Loucy (cell line): ENCODE data around the gene FARS2.

Experiments
- H2AFZ ChIP-seq: fragments of 200-600 bp; sonication (generic); 2 replicates; pipeline ENCODE4 v1.6.0; 2016; ENCODE audit warnings: antibody characterized with exemption, mild to moderate bottlenecking, low read length, moderate library complexity
- H3F3A ChIP-seq: fragments of 200-600 bp; 2 replicates; pipeline ENCODE4 v1.6.0; 2016; ENCODE audit warnings: antibody characterized with exemption, low read depth, mild to moderate bottlenecking
- H3K27me3 ChIP-seq: fragments of 200-600 bp; sonication (generic); 2 replicates; pipeline ENCODE4 v1.6.1; 2014; ENCODE audit warnings: low read length, mild to moderate bottlenecking; ENCODE audit not compliant: insufficient read depth, poor library complexity, severe bottlenecking
- H3K36me3 ChIP-seq: fragments of 200-600 bp; sonication (generic); 2 replicates; pipeline ENCODE4 v1.6.1; 2016; ENCODE audit warnings: low read length; ENCODE audit not compliant: insufficient read depth
- H3K4me1 ChIP-seq: fragments of 200-600 bp; sonication (generic); 2 replicates; pipeline ENCODE4 v1.5.1; 2014; ENCODE audit warnings: low read length, mild to moderate bottlenecking; ENCODE audit not compliant: insufficient read depth, poor library complexity, severe bottlenecking
- H3K4me2 ChIP-seq: fragments of 200-600 bp; sonication (generic); 2 replicates; pipeline ENCODE4 v1.6.0; 2014; ENCODE audit warnings: antibody characterized with exemption, low read length, low read depth, mild to moderate bottlenecking; ENCODE audit not compliant: poor library complexity, severe bottlenecking
- H3K4me3 ChIP-seq: fragments of 200-600 bp; sonication (generic); 2 replicates; pipeline ENCODE4 v1.5.1; 2014; ENCODE audit warnings: low read length, mild to moderate bottlenecking, mixed read lengths; ENCODE audit not compliant: poor library complexity, severe bottlenecking
- H3K79me2 ChIP-seq: fragments of 200-600 bp; sonication (generic); 2 replicates; pipeline ENCODE4 v1.6.1; 2014; ENCODE audit warnings: low read length; ENCODE audit not compliant: insufficient read depth
- H3K9ac ChIP-seq: fragments of 200-600 bp; sonication (generic); 2 replicates; pipeline ENCODE4 v1.6.0; 2014; ENCODE audit warnings: mild to moderate bottlenecking, low read depth, low read length, moderate library complexity; ENCODE audit not compliant: poor library complexity, severe bottlenecking
- H3K9me2 ChIP-seq: fragments of 200-600 bp; sonication (generic); replicated peaks from 2 replicates; pipeline ENCODE4 v1.6.1; 2016; ENCODE audit warnings: low read depth, low read length, mixed read lengths
- H3K9me3 ChIP-seq: fragments of 200-600 bp; sonication (generic); 2 replicates; pipeline ENCODE4 v1.6.1; 2014; ENCODE audit warnings: mild to moderate bottlenecking, antibody characterized with exemption, low read length, low read depth; ENCODE audit not compliant: insufficient read depth
- H4K20me1 ChIP-seq: fragments of 200-600 bp; sonication (generic); 2 replicates; pipeline ENCODE4 v1.6.0; 2014; ENCODE audit warnings: antibody characterized with exemption, low read length, mild to moderate bottlenecking; ENCODE audit not compliant: insufficient read depth, poor library complexity, severe bottlenecking
- CTCF ChIP-seq: fragments of 200-600 bp; sonication (generic); conservative IDR thresholded peaks from 2 replicates; pipeline ENCODE4 v1.5.1; 2014; ENCODE audit warnings: mild to moderate bottlenecking, antibody characterized with exemption, low read length
- EZH2phosphoT487 ChIP-seq: fragments of 200-600 bp; IDR thresholded peaks from 2 replicates; pipeline ENCODE4 v1.6.1; 2018; ENCODE audit warnings: antibody characterized with exemption, mild to moderate bottlenecking, moderate library complexity, borderline replicate concordance

FARS2 gene

DNA sequence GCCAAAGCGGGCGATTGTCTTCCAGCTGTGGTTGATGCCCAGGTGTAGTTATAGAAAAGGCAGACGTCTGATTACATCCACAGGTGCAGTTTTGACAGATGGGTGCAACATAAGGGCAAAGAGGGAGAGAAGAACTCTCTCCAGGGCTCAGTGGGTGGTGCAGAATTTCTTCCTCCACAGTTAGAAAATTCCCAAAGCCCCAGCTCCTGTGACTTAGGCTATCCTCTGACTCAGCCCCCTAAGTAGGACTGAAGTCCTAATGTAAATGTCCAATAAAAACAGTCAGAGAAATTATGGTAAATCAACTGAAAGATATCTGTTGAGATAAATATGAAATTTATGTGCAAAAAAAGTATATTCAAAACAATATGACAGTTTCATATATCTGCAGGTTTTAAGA lies 32.0 kb upstream of the FARS2 start:
- Histone ChIP-seq H3K4me1 (no peaks in the 10 kb centered on the region), H3K36me3 (no peaks in the 10 kb centered on the region), H4K20me1 (no peaks in the 10 kb centered on the region), H3F3A (no peaks in the 10 kb centered on the region), H3K4me3 (no peak overlapping the region), H3K4me2 (no peak overlapping the region), H2AFZ (no peak overlapping the region), H3K9ac (no peak overlapping the region), H3K79me2 (no peaks in the 10 kb centered on the region), H3K9me2 (no peaks in the 10 kb centered on the region), H3K27me3 (no peaks in the 10 kb centered on the region), H3K9me3 (no peaks in the 10 kb centered on the region)
- TF ChIP-seq EZH2phosphoT487, result no peak
- TF ChIP-seq CTCF, result no peak

DNA sequence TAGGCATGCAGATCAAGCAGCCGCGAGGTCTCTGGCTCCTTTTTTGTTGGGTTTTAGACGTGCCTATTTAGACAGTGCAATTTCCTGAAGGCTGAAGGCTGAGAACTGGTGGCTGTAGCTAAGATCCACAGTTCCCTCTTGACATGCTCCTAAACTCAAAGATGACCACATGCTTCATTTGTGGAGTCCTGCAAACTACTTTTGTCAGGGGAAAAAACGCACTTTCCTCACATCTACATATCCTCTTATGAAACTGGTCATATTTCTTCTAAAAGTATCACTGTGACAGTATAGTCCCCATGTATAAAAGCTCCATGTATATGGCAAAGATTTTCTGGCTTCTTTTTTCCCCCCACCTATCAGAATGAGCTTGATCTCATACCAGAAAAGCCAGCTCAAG lies 31.2 kb upstream of the FARS2 start:
- Histone ChIP-seq H3K9ac (no peak overlapping the region), H3K9me2 (no peaks in the 10 kb centered on the region), H2AFZ (no peak overlapping the region), H3K36me3 (no peaks in the 10 kb centered on the region), H3K4me1 (no peaks in the 10 kb centered on the region), H3K27me3 (no peaks in the 10 kb centered on the region), H3F3A (no peaks in the 10 kb centered on the region), H3K4me2 (no peak overlapping the region), H3K4me3 (no peak overlapping the region), H4K20me1 (no peaks in the 10 kb centered on the region), H3K9me3 (no peaks in the 10 kb centered on the region), H3K79me2 (no peaks in the 10 kb centered on the region)
- TF ChIP-seq EZH2phosphoT487, result no peak
- no peak for TF ChIP-seq CTCF

DNA sequence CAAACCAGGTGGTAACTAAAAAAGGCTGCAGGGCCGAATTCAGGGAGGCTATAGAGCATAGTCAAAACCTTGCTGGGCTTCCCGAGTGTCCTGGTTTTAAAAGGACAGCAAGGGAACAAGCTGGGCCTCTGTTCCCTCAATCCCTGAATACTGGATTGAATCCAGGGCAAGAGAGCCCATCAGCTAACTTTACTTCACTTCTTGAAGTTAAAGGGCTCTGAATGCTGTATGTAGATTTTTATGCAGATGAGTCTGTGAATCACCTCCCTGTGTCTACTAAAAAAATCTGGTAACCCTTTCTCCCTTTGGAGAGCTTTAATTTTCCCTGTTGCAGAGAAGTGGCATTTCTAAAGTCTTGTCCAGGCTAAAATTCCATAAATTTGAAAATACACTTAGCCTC lies 30.0 kb upstream of the FARS2 start:
- Histone ChIP-seq H3K9me2 (no peaks in the 10 kb centered on the region), H3K79me2 (no peaks in the 10 kb centered on the region), H3K36me3 (no peaks in the 10 kb centered on the region; the same call in 1 of the 2 replicates), H3F3A (no peaks in the 10 kb centered on the region), H3K9ac (no peak overlapping the region), H4K20me1 (no peaks in the 10 kb centered on the region), H3K9me3 (no peaks in the 10 kb centered on the region), H3K4me1 (no peaks in the 10 kb centered on the region), H3K4me2 (no peak overlapping the region), H3K27me3 (no peaks in the 10 kb centered on the region), H2AFZ (no peak overlapping the region), H3K4me3 (no peak overlapping the region)
- TF ChIP-seq CTCF (no peak), EZH2phosphoT487 (no peak)
